Mammary epithelial cell (primary cell): ENCODE measurements around the gene AUTS2.

Experiments
- CTCF ChIP-seq, 2 donors: IDR thresholded peaks in 1 of 2; conservative IDR thresholded peaks in 1 of 2; 2 replicates each; pipeline ENCODE4 v1.5.1; 2011 to 2012; ENCODE audit warnings: inconsistent platforms in 2 of 2, low read length in 2 of 2, mild to moderate bottlenecking in 2 of 2, control low read depth in 1 of 2, low read depth in 1 of 2; ENCODE audit not compliant: insufficient read depth in 1 of 2; ENCODE audit errors: extremely low read depth in 1 of 2
- EZH2 ChIP-seq: IDR thresholded peaks from 2 replicates; pipeline ENCODE4 v1.6.1; 2012; ENCODE audit warnings: low read length, inconsistent platforms, borderline replicate concordance

- TF ChIP-seq EZH2, result no peak
- peak; percentile 15 to 25 for TF ChIP-seq CTCF (conservative IDR thresholded peaks at IDR 0.05 in 1 of 2, IDR thresholded peaks at IDR 0.05 in 1 of 2; ENCODE audit: extremely low read depth in 1 of 2, insufficient read depth in 1 of 2, low read depth in 1 of 2, low read length in 2 of 2)
These were observed 1177.4 kb downstream of the AUTS2 start for GRCh38 chr7:70775570-70776156.
